IPS-18a (cell line): ENCODE results near the gene ZBTB32.
A peak's percentile ranks its signal among the peaks of the same experiment; 100 is the strongest.

Experiments
- H3K27ac ChIP-seq: one replicate; pipeline ENCODE4 v1.5.1; 2013; ENCODE audit warnings: low read length
- H3K27me3 ChIP-seq: one replicate; pipeline ENCODE4 v1.6.1; 2013; ENCODE audit warnings: mild to moderate bottlenecking, low read length; ENCODE audit not compliant: control insufficient read depth, insufficient read depth
- H3K36me3 ChIP-seq: one replicate; pipeline ENCODE4 v1.6.1; 2013; ENCODE audit warnings: low read depth, low read length; ENCODE audit not compliant: control insufficient read depth
- H3K4me1 ChIP-seq: one replicate; pipeline ENCODE4 v1.6.1; 2013; ENCODE audit warnings: low read depth, low read length; ENCODE audit not compliant: control insufficient read depth
- H3K4me3 ChIP-seq: one replicate; pipeline ENCODE4 v1.5.1; 2013; ENCODE audit warnings: low read length
- H3K9ac ChIP-seq: one replicate; pipeline ENCODE4 v1.6.1; 2013; ENCODE audit warnings: mild to moderate bottlenecking, low read length, moderate library complexity
- H3K9me3 ChIP-seq: one replicate; pipeline ENCODE4 v1.6.1; 2013; ENCODE audit warnings: low read depth, low read length; ENCODE audit not compliant: control insufficient read depth

ZBTB32 gene

GRCh38 chr19:35696835-35697234, 7.5 kb upstream of the ZBTB32 start:
- peaks cover 3% of the 10 kb centered on the region for H3K4me1 ChIP-seq
- H3K9ac ChIP-seq: no peak overlapping the region
- no peak overlapping the region for H3K4me3 ChIP-seq
- H3K36me3 ChIP-seq: no peaks in the 10 kb centered on the region
- no peaks in the 10 kb centered on the region for H3K27me3 ChIP-seq
- H3K9me3 ChIP-seq: no peaks in the 10 kb centered on the region
- no peak overlapping the region for H3K27ac ChIP-seq

- H3K36me3 ChIP-seq: no peaks in the 10 kb centered on the region
- H3K4me1 ChIP-seq: no peaks in the 10 kb centered on the region
- no peaks in the 10 kb centered on the region for H3K9me3 ChIP-seq
- no peak overlapping the region for H3K27ac ChIP-seq
- peak overlapping the region; percentile 70 for H3K4me3 ChIP-seq
- peaks cover 30% of the 10 kb centered on the region for H3K27me3 ChIP-seq
- H3K9ac ChIP-seq: no peak overlapping the region
Observed at GRCh38 chr19:35702223-35703012, 1.9 kb upstream of the ZBTB32 start.

GRCh38 chr19:35703343-35703742, 1.0 kb upstream of the ZBTB32 start:
- Histone ChIP-seq H3K9ac (no peak overlapping the region), H3K36me3 (no peaks in the 10 kb centered on the region), H3K27me3 (peaks cover 30% of the 10 kb centered on the region), H3K9me3 (no peaks in the 10 kb centered on the region), H3K4me3 (no peak overlapping the region), H3K4me1 (no peaks in the 10 kb centered on the region), H3K27ac (no peak overlapping the region)

- Histone ChIP-seq H3K36me3 (no peaks in the 10 kb centered on the region), H3K27ac (no peak overlapping the region), H3K9ac (no peak overlapping the region), H3K27me3 (peaks cover 21% of the 10 kb centered on the region), H3K4me3 (no peak overlapping the region), H3K9me3 (no peaks in the 10 kb centered on the region), H3K4me1 (no peaks in the 10 kb centered on the region)
Observed at GRCh38 chr19:35708391-35708790, 4.0 kb downstream of the ZBTB32 start.

- no peak overlapping the region for H3K4me3 ChIP-seq
- no peak overlapping the region for H3K9ac ChIP-seq
- H3K36me3 ChIP-seq: no peaks in the 10 kb centered on the region
- peaks cover 4% of the 10 kb centered on the region for H3K27me3 ChIP-seq
- no peak overlapping the region for H3K27ac ChIP-seq
- H3K9me3 ChIP-seq: no peaks in the 10 kb centered on the region
- H3K4me1 ChIP-seq: peaks cover 16% of the 10 kb centered on the region
Observed at GRCh38 chr19:35710784-35711723, 6.7 kb downstream of the ZBTB32 start.

GRCh38 chr19:35712567-35713505, 8.5 kb downstream of the ZBTB32 start:
- Histone ChIP-seq H3K27me3 (peaks cover 4% of the 10 kb centered on the region), H3K36me3 (no peaks in the 10 kb centered on the region), H3K9me3 (no peaks in the 10 kb centered on the region), H3K9ac (no peak overlapping the region), H3K4me3 (no peak overlapping the region), H3K27ac (no peak overlapping the region), H3K4me1 (peaks cover 16% of the 10 kb centered on the region)

GRCh38 chr19:35713506-35713850, 9.1 kb downstream of the ZBTB32 start:
- peaks cover 16% of the 10 kb centered on the region for H3K4me1 ChIP-seq
- H3K9ac ChIP-seq: no peak overlapping the region
- no peaks in the 10 kb centered on the region for H3K36me3 ChIP-seq
- H3K27ac ChIP-seq: no peak overlapping the region
- H3K27me3 ChIP-seq: peaks cover 4% of the 10 kb centered on the region
- H3K4me3 ChIP-seq: no peak overlapping the region
- H3K9me3 ChIP-seq: no peaks in the 10 kb centered on the region

GRCh38 chr19:35713904-35714495, 9.6 kb downstream of the ZBTB32 start:
- no peaks in the 10 kb centered on the region for H3K9me3 ChIP-seq
- H3K4me3 ChIP-seq: no peak overlapping the region
- H3K36me3 ChIP-seq: no peaks in the 10 kb centered on the region
- H3K4me1 ChIP-seq: peaks cover 16% of the 10 kb centered on the region
- peaks cover 4% of the 10 kb centered on the region for H3K27me3 ChIP-seq
- no peak overlapping the region for H3K27ac ChIP-seq
- H3K9ac ChIP-seq: no peak overlapping the region

GRCh38 chr19:35714601-35715354, 10.4 kb downstream of the ZBTB32 start:
- Histone ChIP-seq H3K4me3 (no peak overlapping the region), H3K27me3 (peaks cover 4% of the 10 kb centered on the region), H3K4me1 (peaks cover 16% of the 10 kb centered on the region), H3K9me3 (no peaks in the 10 kb centered on the region), H3K36me3 (no peaks in the 10 kb centered on the region), H3K9ac (no peak overlapping the region), H3K27ac (no peak overlapping the region)

- peak overlapping the region; percentile 88 for H3K9ac ChIP-seq
- H3K36me3 ChIP-seq: no peaks in the 10 kb centered on the region
- H3K27ac ChIP-seq: no peak overlapping the region
- H3K9me3 ChIP-seq: no peaks in the 10 kb centered on the region
- H3K4me3 ChIP-seq: peak overlapping the region; percentile 66
- H3K27me3 ChIP-seq: peaks cover 4% of the 10 kb centered on the region
- H3K4me1 ChIP-seq: peaks cover 16% of the 10 kb centered on the region
Observed at GRCh38 chr19:35715355-35715809, 11.0 kb downstream of the ZBTB32 start.
